ENCODE data around the gene NRIP1.
"Not testable (repeated sequence)": the region's sequence is repeated elsewhere in the genome, so short reads cannot be mapped to it uniquely, and the experiment has no call there.

NRIP1 gene

DNA sequence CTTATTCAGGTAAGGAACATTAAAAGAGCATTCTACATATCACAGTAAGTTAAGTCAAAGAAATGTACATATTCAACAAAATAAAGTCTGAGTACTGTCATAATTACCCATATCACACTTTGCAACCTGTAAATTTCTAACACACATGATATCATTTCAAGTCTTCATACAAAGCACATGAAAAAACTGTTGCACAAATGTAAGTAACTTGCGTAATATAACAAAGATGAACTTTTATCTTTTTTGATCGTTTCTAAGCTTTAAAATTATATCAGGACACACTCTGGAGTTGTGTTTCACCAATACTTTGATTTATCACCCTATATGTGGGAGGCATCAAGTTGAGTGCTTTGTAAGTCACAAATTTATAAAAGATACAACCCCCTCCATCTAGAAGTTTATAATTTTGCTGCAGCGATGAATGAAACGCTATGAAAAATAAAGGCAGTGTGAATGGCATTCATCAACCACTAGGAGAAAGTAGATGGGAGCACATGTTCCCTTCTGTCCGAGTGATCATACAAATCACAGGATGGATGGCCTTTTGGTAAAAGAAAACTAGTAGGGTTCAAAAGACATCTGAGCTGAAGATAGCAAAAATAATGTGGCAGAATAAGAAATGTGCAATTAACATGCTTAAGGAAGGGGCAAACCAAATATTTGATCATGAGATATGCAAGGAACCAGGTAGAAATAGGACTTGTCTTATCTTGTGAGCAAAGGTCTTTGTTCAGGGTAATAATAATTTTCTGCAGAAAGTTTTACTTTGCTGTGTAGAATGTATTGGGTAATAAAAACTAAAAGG lies 27.5 kb downstream of the NRIP1 start:
- no peak for DNase-seq

DNA sequence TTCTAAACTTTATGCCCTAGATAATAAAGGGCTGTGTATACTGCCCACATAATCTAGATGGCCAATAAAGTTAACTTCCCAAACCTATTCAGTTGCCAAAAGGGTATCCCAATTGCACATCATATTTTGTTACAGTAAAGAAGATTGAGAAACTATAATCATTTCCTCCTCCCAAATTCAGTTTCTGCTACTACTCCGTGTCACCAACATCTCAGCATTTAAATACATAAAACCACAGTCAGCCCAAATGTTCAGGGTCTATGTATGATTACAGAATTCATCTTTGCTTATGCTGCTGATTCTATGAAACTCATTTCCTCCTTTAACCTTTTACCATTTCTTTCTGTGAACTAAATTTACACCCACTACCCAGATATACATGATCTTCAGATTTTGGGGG lies 28.6 kb downstream of the NRIP1 start:
- no peak for DNase-seq

- no peak for DNase-seq
Observed at GRCh38 chr21:15034126-15034853, 30.5 kb downstream of the NRIP1 start.

GRCh38 chr21:15031790-15032357 lies 32.9 kb downstream of the NRIP1 start:
- DNase-seq, result no peak

GRCh38 chr21:15031362-15031761 lies 33.4 kb downstream of the NRIP1 start:
- DNase-seq, result not testable (repeated sequence)

DNA sequence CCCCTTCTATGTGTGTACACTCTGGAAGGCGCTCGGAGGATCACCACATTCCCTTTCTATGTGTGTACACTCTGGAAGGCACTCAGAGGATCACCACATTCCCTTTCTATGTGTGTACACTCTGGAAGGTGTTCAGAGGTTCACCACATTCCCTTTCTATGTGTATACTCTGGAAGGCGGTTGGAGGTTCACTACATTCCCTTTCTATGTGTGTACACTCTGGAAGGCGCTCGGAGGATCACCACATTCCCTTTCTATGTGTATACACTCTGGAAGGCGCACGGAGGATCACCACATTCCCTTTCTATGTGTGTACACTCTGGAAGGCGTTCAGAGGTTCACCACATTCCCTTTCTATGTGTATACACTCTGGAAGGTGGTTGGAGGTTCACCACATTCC lies 33.9 kb downstream of the NRIP1 start:
- DNase-seq, result not testable (repeated sequence)

DNA sequence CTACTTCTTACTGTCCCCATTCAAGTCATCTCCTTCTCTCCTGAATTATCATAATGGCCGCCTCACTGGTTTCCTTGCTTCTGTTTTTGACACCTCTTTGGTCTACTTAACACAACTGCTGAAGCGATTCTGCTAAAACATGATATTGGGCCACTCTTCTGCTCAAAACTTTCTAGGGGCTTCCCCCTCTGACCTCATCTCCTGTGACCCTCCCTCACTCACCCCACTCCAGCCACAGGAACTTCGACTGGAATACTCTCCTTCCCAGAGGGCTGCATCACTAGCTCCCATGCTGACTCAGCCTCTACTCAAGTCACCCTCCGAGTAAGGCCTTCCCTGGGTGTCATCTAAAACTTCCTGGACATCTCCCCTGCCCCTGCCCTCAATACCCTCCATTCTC lies 35.7 kb downstream of the NRIP1 start:
- DNase-seq, result no peak

GRCh38 chr21:15028186-15028585 lies 36.6 kb downstream of the NRIP1 start:
- DNase-seq, result no peak

DNA sequence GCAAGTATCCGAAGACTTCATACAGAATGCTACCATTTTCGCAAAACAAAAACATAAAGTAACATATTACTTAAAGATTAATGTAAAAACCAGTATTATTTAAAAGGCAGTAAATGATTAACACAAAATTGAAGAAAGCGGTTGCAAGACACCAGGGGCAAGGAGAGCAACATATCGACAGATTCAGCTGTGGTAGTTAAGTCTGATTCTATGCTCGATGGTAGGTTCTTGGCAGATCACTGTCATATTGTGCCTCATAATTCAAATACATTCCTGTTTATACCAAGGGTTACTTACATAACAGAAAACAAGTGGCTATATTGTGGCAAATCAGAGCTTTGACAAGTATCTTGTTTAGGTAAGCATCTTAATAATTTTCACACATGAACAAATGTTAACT lies 37.7 kb downstream of the NRIP1 start:
- DNase-seq, result no peak

- no peak for DNase-seq
Observed at GRCh38 chr21:15026370-15026769, 38.4 kb downstream of the NRIP1 start.

DNA sequence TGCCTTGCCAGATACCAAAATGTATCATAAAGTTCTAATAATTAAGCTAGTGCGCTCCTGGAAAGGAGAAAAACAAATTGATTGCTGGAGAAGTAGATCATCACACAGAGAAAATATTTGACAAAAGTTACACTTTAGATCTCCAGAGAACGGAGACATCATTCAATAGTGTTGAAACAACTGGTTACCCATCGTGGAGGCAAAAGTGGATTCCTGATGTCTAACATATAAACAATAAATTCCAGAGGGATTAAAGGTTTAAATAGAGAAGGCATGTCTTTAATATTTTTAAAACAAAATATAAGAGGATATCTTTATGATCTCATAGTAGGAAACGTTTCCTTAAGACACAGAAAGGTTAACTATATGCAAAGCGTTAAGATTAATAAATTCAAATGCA lies 41.0 kb downstream of the NRIP1 start:
- DNase-seq, result no peak

GRCh38 chr21:15022608-15023261 lies 42.1 kb downstream of the NRIP1 start:
- no peak for DNase-seq

- no peak for DNase-seq
Observed at GRCh38 chr21:15020797-15021196, 44.0 kb downstream of the NRIP1 start.

DNA sequence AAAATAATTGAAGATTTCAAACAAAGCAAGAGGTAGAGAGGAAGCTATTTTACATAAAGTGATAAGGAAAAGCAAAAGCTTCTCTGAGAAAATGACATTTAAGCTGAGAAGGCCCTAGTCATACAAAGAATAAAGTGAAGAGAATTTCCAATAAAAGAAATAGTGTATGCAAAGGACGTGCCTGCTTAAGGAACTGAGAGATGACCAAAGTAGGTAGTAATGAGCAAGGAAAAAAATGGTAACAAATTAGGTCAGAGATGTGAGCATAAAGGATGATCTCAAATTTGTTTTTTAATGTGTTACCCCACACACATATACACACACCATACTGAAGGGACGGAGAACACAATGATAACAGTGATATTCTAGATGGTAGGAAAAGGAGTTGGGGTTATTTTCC lies 46.4 kb downstream of the NRIP1 start:
- DNase-seq, result no peak

DNA sequence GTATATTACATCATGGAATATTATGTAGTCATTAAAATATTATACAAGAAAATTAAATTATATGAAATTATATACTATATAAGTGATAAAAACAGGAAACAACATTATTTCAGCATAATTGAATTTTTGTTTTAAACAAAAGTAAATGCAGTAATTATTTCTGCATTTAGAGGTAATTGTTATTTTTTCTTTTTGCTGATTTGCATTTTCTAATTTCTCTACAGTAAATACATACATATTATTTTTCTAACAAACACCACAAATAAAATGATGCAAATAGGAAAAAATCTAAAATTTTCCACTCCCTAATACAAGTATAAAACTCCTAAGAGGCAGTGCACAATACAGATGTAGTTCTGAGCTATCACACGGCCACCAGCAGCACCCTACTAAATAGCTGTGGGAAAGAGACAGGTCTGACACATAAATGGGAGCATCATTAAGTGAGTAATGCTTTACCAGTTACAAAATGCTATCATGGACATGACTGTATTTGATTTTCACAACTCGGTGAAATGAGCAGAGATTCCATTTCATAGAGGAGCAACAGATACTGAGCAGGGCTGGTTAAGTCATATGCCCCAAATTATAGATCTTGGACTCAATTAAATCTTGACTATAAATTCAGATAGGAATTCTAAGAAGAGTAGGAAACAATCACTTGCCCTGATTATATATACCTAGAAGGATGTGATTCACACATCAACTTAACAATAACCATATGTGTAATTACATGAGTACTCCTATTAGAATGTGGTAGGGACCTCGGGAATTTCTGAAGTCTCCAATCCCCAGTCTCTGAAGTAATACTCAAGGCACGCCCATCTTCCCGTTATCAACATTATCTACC lies 49.0 kb downstream of the NRIP1 start:
- DNase-seq, result no peak

DNA sequence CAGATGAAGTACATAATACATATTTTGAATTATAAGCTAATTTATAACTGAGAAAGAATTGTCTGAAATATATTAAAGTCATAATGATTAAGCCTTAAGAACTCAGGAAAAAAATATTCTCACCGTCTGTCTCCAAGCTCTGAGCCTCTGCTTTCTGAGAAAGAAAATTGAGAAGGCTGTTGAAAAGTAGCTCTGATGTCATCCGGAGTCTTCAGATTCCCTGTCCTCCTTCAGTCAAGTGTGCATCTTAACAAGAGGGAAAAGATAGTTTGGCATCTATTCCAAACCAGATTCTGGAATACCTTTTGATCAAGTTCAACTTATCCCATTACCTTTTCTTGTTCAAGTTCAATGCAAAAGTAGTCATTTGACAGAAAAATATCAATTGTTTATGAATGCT lies 50.6 kb downstream of the NRIP1 start:
- DNase-seq, result no peak

DNA sequence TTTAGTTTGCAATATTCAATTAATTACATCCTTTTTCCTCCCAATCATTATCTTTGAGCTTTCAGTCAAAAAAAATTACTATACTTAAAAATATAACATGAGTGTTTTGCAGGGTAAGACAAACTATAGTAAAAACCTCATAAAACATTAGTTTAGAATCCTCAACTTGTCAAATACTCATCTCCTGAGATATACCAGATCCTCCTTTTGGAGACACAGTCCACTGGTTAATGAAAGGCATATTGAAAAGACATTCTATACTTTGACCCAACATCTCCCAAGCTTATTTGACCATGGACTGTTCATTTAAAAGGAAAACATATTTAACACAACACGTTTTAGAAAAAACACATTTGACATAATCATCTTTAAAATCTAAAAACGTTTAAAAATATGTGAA lies 52.8 kb downstream of the NRIP1 start:
- DNase-seq, result no peak

- no peak for DNase-seq
Observed at GRCh38 chr21:15010645-15011044, 54.2 kb downstream of the NRIP1 start.

GRCh38 chr21:15009837-15010363 lies 54.9 kb downstream of the NRIP1 start:
- DNase-seq, result no peak

DNA sequence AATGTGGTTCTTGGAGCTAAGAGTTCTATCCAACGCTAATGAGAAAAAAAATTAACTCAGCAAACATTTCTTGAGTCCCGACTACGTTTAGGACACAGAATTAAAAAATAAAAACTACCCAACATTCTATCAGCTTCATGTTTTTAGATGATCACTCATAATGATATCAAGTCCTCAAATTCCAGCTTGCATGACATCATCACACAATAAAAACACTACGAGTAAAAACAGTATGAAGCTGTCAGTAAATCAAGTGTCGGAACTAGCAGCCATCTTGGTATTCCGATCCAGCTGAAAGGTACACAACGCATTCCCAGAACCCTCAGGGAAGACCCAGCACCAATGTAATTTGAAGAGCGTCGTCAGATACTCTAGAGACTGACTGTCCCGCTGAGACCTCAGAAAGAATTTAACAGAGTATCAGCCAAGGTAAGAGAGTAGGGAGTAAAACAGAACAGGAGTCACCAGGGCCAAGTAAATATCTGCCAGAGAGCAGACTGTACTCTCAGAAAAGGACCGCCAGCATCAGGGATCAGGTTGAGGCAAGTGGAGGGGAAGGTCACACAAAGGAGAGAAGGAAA lies 57.0 kb downstream of the NRIP1 start:
- DNase-seq, result no peak

GRCh38 chr21:15006594-15007230 lies 58.1 kb downstream of the NRIP1 start:
- no peak for DNase-seq
